Lung (tissue), 12 donors: ENCODE measurements around the gene DBNL. TPM values are rescaled to one million over a fixed set of nuclear protein-coding genes. Genes with fewer than 3 reads are reported as not detected.

Experiments
- ATAC-seq: fragments of 200-7000 bp; cut with Tn5 transposase; one replicate; pipeline ENCODE4 v1.9.1; 2020; ENCODE audit warnings: moderate number of reproducible peaks; ENCODE audit not compliant: insufficient read depth, low FRiP score
- DNase-seq, 3 donors: peaks; one replicate each; pipeline ENCODE4 v3.0.0-alpha.2; 2013 to 2017
- H3K27ac ChIP-seq, 2 donors: one replicate each; pipeline ENCODE4 v1.5.1; 2013; ENCODE audit warnings: mild to moderate bottlenecking in 2 of 2, moderate library complexity in 2 of 2, control low read depth in 1 of 2, inconsistent platforms in 1 of 2, low read depth in 1 of 2, low read length in 1 of 2
- H3K27me3 ChIP-seq, 3 donors: one replicate each; pipeline ENCODE4 v1.5.1; 2013; ENCODE audit warnings: low read length in 2 of 3; ENCODE audit not compliant: control insufficient read depth in 3 of 3, insufficient read depth in 3 of 3
- H3K36me3 ChIP-seq, 4 donors: one replicate each; pipeline ENCODE4 v1.5.1; 2013; ENCODE audit warnings: low read length in 4 of 4, mild to moderate bottlenecking in 1 of 4, moderate library complexity in 1 of 4; ENCODE audit not compliant: control insufficient read depth in 4 of 4, insufficient read depth in 4 of 4
- H3K4me1 ChIP-seq, 5 donors: one replicate each; pipeline ENCODE4 v1.5.1; 2013; ENCODE audit warnings: low read length in 5 of 5, mild to moderate bottlenecking in 2 of 5, moderate library complexity in 1 of 5; ENCODE audit not compliant: control insufficient read depth in 5 of 5, insufficient read depth in 5 of 5
- H3K4me3 ChIP-seq: one replicate; pipeline ENCODE4 v1.5.1; 2013; ENCODE audit warnings: mild to moderate bottlenecking, control low read depth, moderate library complexity
- H3K9ac ChIP-seq, 2 donors: one replicate each; pipeline ENCODE4 v1.5.1; 2013; ENCODE audit warnings: low read length in 2 of 2, control low read depth in 1 of 2; ENCODE audit not compliant: insufficient read depth in 1 of 2
- H3K9me3 ChIP-seq, 4 donors: one replicate each; pipeline ENCODE4 v1.5.1; 2013; ENCODE audit warnings: low read length in 3 of 4, mild to moderate bottlenecking in 1 of 4, moderate library complexity in 1 of 4; ENCODE audit not compliant: control insufficient read depth in 4 of 4, insufficient read depth in 3 of 4
- WGBS, 2 donors: extraction: QIAGEN DNeasy Blood & Tissue Kit; methylation state at CpG; one replicate each; pipeline ENCODE4 v1.1.7; 2013; 5-methylcytosine and 5-hydroxymethylcytosine counted together
- polyA plus RNA-seq, 2 donors: library from polyadenylated mRNA; stranded (reverse); fragments of 200-250 nt; gene quantifications; one replicate each; pipeline ENCODE4 v1.2.1, GENCODE V29; 2013
- total RNA-seq, 2 donors: library from RNA; depleted of rRNA in 1 of 2; stranded (reverse); fragments of >200 nt in 1 of 2; gene quantifications; one replicate each; pipeline ENCODE4 v1.2.1, GENCODE V29; 2014 to 2021
- TF ChIP-seq, protein P1 (sequence below): IDR thresholded peaks from 2 replicates; pipeline ENCODE4 v1.5.1; 2012; ENCODE audit warnings: mild to moderate bottlenecking; ENCODE audit errors: control extremely low read depth, extremely low read depth
- donor health status: control.
- donor health status: control.
- donor health status: Bipolar disorder and iron deficiency.
- donor health status: healthy.
- donor health status: DM: yes; HTN: yes; CAD: no.

DBNL gene
- total and polyA plus RNA-seq, 4 donors, result 65.9 to 209 (median 116) TPM

DNA sequence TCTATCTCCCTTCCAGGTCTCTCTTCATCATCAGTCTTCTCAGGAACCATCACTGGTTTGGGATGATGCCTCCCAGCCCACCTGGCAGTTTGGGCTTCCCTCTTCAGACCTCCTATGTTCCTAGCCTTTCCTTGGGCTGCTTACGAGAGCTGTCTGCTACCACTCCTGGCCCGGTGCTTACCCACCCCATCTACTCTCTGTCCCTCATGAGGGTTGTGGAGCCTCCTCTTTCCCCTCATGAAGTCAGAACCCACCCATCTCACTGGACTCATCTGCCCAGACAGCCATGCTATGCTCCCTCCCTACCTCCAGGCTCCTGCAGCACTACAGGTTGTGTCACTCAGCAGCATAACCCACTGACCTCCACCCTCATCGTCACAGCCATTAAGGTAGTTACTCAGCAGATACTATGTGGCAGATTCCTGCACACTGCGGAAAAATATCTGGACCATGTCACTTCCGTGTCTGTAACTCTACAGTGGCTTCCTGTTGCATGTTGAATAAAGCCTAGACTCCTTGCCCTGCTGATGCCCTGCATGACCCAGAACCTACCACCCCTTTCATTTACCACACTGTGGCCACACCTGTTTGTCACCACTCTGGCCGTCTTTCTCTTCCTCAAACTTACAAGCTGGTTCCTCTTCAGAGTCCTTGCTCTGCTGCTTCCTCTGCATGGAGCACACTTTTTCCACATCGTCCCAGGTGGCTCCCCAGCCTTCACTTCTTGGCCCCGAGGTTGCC is 2.0 kb downstream of the DBNL start:
- H3K9me3 ChIP-seq, result no peaks in the 10 kb centered on the region
- ATAC-seq, result no peak
- peaks cover 3 to 24% (median 11%) of the 10 kb centered on the region in 4 donors for H3K36me3 ChIP-seq
- DNase-seq, result no peak
- H3K27me3 ChIP-seq, result peaks cover 0 to 4% (median 0%) of the 10 kb centered on the region in 3 donors
- 35 to 66% methylated on average over 8 of the region's 8 CpGs for WGBS, 2 donors
- no peak overlapping the region for H3K9ac ChIP-seq
- H3K4me1 ChIP-seq, result peaks cover 0 to 18% (median 11%) of the 10 kb centered on the region in 5 donors
- H3K27ac ChIP-seq, result peak overlapping the region in 1 of 2 donors; percentile 37
- H3K4me3 ChIP-seq, result no peak overlapping the region
- TF ChIP-seq, protein P1, sequence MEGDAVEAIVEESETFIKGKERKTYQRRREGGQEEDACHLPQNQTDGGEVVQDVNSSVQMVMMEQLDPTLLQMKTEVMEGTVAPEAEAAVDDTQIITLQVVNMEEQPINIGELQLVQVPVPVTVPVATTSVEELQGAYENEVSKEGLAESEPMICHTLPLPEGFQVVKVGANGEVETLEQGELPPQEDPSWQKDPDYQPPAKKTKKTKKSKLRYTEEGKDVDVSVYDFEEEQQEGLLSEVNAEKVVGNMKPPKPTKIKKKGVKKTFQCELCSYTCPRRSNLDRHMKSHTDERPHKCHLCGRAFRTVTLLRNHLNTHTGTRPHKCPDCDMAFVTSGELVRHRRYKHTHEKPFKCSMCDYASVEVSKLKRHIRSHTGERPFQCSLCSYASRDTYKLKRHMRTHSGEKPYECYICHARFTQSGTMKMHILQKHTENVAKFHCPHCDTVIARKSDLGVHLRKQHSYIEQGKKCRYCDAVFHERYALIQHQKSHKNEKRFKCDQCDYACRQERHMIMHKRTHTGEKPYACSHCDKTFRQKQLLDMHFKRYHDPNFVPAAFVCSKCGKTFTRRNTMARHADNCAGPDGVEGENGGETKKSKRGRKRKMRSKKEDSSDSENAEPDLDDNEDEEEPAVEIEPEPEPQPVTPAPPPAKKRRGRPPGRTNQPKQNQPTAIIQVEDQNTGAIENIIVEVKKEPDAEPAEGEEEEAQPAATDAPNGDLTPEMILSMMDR, result no peak

GRCh38 chr7:44048031-44048795 is 3.7 kb downstream of the DBNL start:
- DNase-seq (no peak), ATAC-seq (no peak)
- Histone ChIP-seq H3K9me3 (no peaks in the 10 kb centered on the region), H3K4me3 (no peak overlapping the region), H3K36me3 (peaks cover 9 to 38% (median 22%) of the 10 kb centered on the region in 4 donors), H3K27me3 (no peaks in the 10 kb centered on the region), H3K9ac (no peak overlapping the region), H3K4me1 (peaks cover 0 to 20% (median 11%) of the 10 kb centered on the region in 5 donors), H3K27ac (no peak overlapping the region)
- TF ChIP-seq, protein P1, result no peak
- 93 to 96% methylated on average over 7 of the region's 7 CpGs for WGBS, 2 donors

GRCh38 chr7:44050121-44050914 is 5.8 kb downstream of the DBNL start:
- ATAC-seq (no peak), DNase-seq (no peak)
- H3K9ac ChIP-seq, result no peak overlapping the region
- no peaks in the 10 kb centered on the region for H3K27me3 ChIP-seq
- 94% methylated on average over 14 of the region's 14 CpGs for WGBS, 2 donors
- H3K4me3 ChIP-seq, result no peak overlapping the region
- no peaks in the 10 kb centered on the region for H3K9me3 ChIP-seq
- H3K27ac ChIP-seq, result no peak overlapping the region
- TF ChIP-seq, protein P1, result no peak
- H3K36me3 ChIP-seq, result peaks cover 9 to 39% (median 24%) of the 10 kb centered on the region in 4 donors
- H3K4me1 ChIP-seq, result peaks cover 0 to 14% (median 5%) of the 10 kb centered on the region in 5 donors
